WI38 (cell line): ENCODE data around the gene CATSPERZ.

Source experiments
- H3K4me3 ChIP-seq: 2 replicates; pipeline ENCODE4 v1.5.1; 2011; ENCODE audit warnings: low read depth, mild to moderate bottlenecking, control low read depth, low read length
- CTCF ChIP-seq: IDR thresholded peaks from 2 replicates; pipeline ENCODE4 v1.5.1; 2012; ENCODE audit warnings: low read depth, mild to moderate bottlenecking, control low read depth, low read length

CATSPERZ gene

DNA sequence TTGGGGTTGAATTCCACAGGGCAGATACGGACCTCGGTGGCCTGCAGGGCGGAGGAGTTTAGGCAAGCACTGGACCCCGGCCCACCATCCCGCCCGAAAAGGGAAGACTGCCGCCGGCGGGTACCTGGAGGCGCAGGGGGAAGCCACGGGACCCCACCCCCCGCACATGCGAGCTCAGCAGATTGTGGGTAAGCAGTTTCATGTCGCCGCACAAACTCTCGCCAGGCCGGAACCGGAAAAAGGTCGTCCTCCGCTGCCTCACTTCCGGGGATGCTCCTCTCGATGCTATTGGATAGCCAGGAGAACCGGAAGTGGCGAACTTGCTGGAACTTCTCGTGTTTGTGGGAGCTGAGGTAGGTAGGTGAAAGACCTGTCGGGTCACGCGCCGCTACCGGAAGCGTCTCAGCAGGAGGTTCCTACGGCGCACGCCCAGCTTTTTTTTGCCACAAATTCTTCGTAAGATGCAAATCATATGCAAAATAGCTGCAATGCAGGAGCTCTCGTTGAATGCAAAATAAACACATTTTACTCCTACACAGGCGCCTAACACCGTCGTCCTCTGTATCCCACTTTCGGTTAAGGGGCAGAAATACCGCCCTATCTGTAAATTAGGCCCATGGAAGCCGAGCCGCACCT is 17.3 kb downstream of the CATSPERZ start, which contains the start of gene TRMT112:
TRMT112 (minus strand) TSS at position 235 of the 636 bp plus-strand sequence; CDS start at position 202, 33 bp downstream.
- TF ChIP-seq CTCF: no peak
- H3K4me3 ChIP-seq: peak within 1 kb of the TSS; percentile 75

GRCh38 chr11:64317961-64318765 is 18.0 kb downstream of the CATSPERZ start, which contains the start of gene PRDX5:
Gene PRDX5 (plus strand): TSS chr11:64318121. CDS start chr11:64318216, 95 bp downstream.
- 0 out of 2 replicates have a peak, but pooled peaks have one; percentile 2 for TF ChIP-seq CTCF
- peak within 1 kb of the TSS; percentile 75 for H3K4me3 ChIP-seq

DNA sequence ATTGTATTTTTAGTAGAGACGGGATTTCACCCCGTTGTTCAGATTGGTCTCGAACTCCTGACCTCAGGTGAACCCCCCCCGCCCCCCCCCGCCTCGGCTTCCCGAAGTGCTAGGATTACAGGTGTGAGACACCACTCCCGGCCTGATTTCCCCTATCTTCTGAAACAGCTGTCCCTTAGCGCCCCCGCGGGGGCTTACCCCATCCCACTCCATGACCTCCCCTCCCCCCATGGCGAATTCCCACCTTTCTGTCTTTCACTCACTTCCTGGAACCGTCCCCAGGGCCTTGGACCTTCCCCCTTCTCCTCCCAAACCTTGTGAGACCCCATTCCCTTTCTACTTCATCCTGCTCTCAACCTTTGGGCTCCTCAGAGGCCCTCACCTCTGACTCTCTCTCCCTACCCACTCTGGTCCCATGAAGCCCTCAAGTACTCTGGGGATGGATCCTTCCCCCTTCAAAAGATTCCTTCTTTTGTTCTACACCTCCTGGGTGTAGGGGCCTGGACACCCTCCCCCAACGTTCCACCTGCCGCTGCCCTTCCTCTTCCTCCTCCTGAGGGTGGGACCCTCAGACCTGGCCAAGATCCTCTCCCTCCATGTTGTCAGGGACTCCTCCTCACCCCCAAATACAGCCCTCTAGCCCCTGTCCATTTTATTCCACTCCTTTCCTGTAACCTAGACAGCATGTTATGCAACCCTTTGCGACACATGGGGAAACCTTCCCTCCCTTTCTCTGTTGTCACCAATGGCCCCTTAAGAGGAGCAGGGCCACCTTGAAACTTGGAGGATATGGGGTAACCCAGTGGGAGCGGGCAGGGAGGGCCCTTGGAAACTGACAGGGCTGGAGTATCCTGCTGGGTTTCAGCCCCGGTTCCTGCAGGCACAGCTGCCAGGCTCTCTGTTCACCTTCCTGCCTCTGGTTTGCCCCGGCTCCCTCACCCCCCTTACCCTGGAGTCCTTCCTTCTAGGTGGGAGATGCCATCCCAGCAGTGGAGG is 18.9 kb downstream of the CATSPERZ start:
- H3K4me3 ChIP-seq: peak overlapping the region; percentile 75
- no peak for TF ChIP-seq CTCF

GRCh38 chr11:64320556-64320955 is 20.4 kb downstream of the CATSPERZ start:
- H3K4me3 ChIP-seq: no peak overlapping the region
- TF ChIP-seq CTCF: no peak

DNA sequence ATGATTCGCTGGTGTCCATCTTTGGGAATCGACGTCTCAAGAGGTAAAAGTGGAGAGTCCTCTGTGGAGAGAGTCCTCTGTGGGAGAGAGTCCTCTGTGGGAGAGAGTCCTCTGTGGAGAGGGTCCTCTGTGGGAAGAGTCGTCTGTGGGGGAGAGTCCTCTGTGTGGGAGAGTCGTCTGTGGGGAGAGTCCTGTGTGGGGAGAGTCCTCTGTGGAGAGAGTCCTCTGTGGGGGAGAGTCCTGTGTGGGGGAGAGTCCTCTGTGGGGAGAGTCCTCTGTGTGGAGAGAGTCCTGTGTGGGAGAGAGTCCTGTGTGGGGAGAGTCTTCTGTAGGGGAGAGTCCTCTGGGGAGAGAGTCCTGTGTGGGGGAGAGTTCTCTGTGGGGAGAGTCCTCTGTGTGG is 20.9 kb downstream of the CATSPERZ start:
- TF ChIP-seq CTCF: no peak
- H3K4me3 ChIP-seq: no peak overlapping the region

DNA sequence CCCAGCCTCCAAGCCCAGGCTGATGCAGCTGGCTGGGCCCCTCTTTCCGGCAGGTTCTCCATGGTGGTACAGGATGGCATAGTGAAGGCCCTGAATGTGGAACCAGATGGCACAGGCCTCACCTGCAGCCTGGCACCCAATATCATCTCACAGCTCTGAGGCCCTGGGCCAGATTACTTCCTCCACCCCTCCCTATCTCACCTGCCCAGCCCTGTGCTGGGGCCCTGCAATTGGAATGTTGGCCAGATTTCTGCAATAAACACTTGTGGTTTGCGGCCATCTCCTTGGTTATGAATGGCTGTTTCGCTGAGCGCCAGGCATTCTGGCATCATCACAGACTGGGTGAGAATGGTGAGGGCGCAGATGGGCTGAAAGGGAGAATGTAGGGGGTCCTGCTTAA is 21.4 kb downstream of the CATSPERZ start:
- TF ChIP-seq CTCF: no peak
- no peak overlapping the region for H3K4me3 ChIP-seq
